ENCODE data around the gene HSDL1. TPM values are rescaled to one million over a fixed set of nuclear protein-coding genes. Genes with fewer than 3 reads are reported as not detected.
"Not testable (repeated sequence)": the region's sequence is repeated elsewhere in the genome, so short reads cannot be mapped to it uniquely, and the experiment has no call there.

The HSDL1 gene
- total and polyA plus RNA-seq, 8 donors, result 7.2 to 374 (median 9.2) TPM

GRCh38 chr16:84116720-84117493, 28.1 kb downstream of the HSDL1 start, which contains the start of gene MBTPS1:
Gene MBTPS1, minus strand, starts transcription at chr16:84116942. Its CDS starts 15,159 bp downstream, at chr16:84101783.
- Histone ChIP-seq H3K36me3 (peaks cover 0 to under 1% (median 0%) of the 10 kb centered on the region in 4 donors), H3K4me1 (peaks cover 13 to 45% (median 33%) of the 10 kb centered on the region in 4 donors), H3K4me3 (peak within 1 kb of the TSS; percentile 72 to 97 (median 92)), H3K9me3 (no peaks in the 10 kb centered on the region), H3K27ac (peak within 1 kb of the TSS; percentile 87 to 97 (median 93)), H3K27me3 (no peaks in the 10 kb centered on the region)
- TF ChIP-seq EP300 (IDR thresholded peaks at IDR 0.05), result no peak
- TF ChIP-seq CTCF (IDR thresholded peaks at IDR 0.05), result peak in 2 of 7 experiments; percentile 1 to 5
- TF ChIP-seq POLR2A (IDR thresholded peaks at IDR 0.05), result no peak
- peak; percentile 79 to 96 (median 90) for TF ChIP-seq POLR2AphosphoS5 (IDR thresholded peaks at IDR 0.05)
- intact Hi-C loops (cut with DNase I; ENCODE audit: low total_unique reads), result no loop called here
- 0 to 1% (median 1%) methylated on average over 28 to 94 of the region's 94 CpGs for WGBS, 5 donors
- DNase-seq, result peak; percentile 99 to 100

GRCh38 chr16:84115919-84116719, 28.9 kb downstream of the HSDL1 start:
- intact Hi-C loops (cut with DNase I; ENCODE audit: low total_unique reads), result no loop called here

GRCh38 chr16:84111949-84112348, 33.0 kb downstream of the HSDL1 start:
- peaks cover 0 to 28% (median 20%) of the 10 kb centered on the region in 4 donors for H3K36me3 ChIP-seq
- peaks cover 8 to 74% (median 39%) of the 10 kb centered on the region in 4 donors for H3K4me1 ChIP-seq
- H3K4me3 ChIP-seq; intact Hi-C loops (cut with DNase I; ENCODE audit: low total_unique reads); DNase-seq; H3K27ac ChIP-seq; H3K27me3 ChIP-seq; H3K9me3 ChIP-seq: not testable (repeated sequence)
- 92 to 95% (median 93%) methylated on average over 3 of the region's 3 CpGs for WGBS, 5 donors

More at GRCh38 chr16:84115919-84116719, 28.9 kb downstream of the HSDL1 start:
- Histone ChIP-seq H3K36me3 (no peaks in the 10 kb centered on the region), H3K9me3 (no peaks in the 10 kb centered on the region), H3K4me1 (peaks cover 13 to 52% (median 37%) of the 10 kb centered on the region in 4 donors), H3K27ac (peak overlapping the region; percentile 87 to 97 (median 93)), H3K4me3 (peak overlapping the region; percentile 72 to 97 (median 92)), H3K27me3 (no peaks in the 10 kb centered on the region)
- DNase-seq, result peak; percentile 66 to 75
- WGBS, 5 donors, result 1% methylated on average over 33 to 57 of the region's 57 CpGs
- no peak for TF ChIP-seq POLR2A (IDR thresholded peaks at IDR 0.05)
- TF ChIP-seq EP300 (IDR thresholded peaks at IDR 0.05), result no peak
- TF ChIP-seq POLR2AphosphoS5 (IDR thresholded peaks at IDR 0.05), result no peak
- peak in 3 of 7 experiments; percentile 7 to 56 (median 15) for TF ChIP-seq CTCF (IDR thresholded peaks at IDR 0.05)

GRCh38 chr16:84111525-84111924, 33.5 kb downstream of the HSDL1 start:
- Histone ChIP-seq H3K4me3 (no peak overlapping the region), H3K4me1 (peaks cover 8 to 77% (median 41%) of the 10 kb centered on the region in 4 donors), H3K36me3 (peaks cover 0 to 31% (median 23%) of the 10 kb centered on the region in 4 donors), H3K27me3 (no peaks in the 10 kb centered on the region), H3K9me3 (no peaks in the 10 kb centered on the region), H3K27ac (no peak overlapping the region)
- 58 to 69% (median 64%) methylated on average over 3 of the region's 3 CpGs for WGBS, 5 donors
- DNase-seq, result no peak
- no peak for TF ChIP-seq CTCF (IDR thresholded peaks at IDR 0.05)
- TF ChIP-seq EP300 (IDR thresholded peaks at IDR 0.05), result no peak
- TF ChIP-seq POLR2A (IDR thresholded peaks at IDR 0.05), result no peak
- TF ChIP-seq POLR2AphosphoS5 (IDR thresholded peaks at IDR 0.05), result no peak
- intact Hi-C loops (cut with DNase I; ENCODE audit: low total_unique reads), result no loop called here
